LNCAP (cell line): Measurements from ENCODE around the gene PTPRN2.

Source experiments
- TF ChIP-seq, protein P1 (sequence below): fragments of 450-650 bp; IDR thresholded peaks from 2 replicates; pipeline ENCODE4 v1.5.1; 2017; ENCODE audit warnings: mild to moderate bottlenecking

Gene PTPRN2

DNA sequence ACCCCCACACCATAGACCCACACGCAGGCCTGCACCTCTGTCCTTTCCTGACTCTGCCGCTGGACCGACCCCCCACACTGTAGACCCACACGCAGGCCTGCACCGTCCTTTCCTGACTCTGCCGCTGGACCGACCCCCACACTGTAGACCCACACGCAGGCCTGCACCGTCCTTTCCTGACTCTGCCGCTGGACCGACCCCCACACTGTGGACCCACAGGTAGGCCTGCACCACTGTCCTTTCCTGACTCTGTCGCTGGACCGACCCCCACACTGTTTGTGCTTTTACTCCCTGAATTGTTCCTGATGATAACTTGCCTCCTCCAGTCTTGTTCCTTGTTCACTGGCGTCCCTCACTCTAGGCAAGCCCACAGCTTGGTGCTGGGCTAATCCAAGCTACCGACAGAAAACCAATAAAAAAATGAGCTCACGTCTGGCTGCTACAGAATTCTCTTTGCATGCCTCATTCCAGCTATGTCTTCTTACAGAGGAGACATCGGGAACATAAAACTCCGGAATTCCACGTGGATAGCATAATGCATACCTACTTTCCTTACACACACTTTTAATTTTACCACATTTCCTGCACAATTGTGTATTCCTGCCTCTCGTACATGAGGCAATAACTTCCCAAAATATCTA lies 494.3 kb downstream of the PTPRN2 start:
- TF ChIP-seq, protein P1, sequence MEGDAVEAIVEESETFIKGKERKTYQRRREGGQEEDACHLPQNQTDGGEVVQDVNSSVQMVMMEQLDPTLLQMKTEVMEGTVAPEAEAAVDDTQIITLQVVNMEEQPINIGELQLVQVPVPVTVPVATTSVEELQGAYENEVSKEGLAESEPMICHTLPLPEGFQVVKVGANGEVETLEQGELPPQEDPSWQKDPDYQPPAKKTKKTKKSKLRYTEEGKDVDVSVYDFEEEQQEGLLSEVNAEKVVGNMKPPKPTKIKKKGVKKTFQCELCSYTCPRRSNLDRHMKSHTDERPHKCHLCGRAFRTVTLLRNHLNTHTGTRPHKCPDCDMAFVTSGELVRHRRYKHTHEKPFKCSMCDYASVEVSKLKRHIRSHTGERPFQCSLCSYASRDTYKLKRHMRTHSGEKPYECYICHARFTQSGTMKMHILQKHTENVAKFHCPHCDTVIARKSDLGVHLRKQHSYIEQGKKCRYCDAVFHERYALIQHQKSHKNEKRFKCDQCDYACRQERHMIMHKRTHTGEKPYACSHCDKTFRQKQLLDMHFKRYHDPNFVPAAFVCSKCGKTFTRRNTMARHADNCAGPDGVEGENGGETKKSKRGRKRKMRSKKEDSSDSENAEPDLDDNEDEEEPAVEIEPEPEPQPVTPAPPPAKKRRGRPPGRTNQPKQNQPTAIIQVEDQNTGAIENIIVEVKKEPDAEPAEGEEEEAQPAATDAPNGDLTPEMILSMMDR, result no peak

DNA sequence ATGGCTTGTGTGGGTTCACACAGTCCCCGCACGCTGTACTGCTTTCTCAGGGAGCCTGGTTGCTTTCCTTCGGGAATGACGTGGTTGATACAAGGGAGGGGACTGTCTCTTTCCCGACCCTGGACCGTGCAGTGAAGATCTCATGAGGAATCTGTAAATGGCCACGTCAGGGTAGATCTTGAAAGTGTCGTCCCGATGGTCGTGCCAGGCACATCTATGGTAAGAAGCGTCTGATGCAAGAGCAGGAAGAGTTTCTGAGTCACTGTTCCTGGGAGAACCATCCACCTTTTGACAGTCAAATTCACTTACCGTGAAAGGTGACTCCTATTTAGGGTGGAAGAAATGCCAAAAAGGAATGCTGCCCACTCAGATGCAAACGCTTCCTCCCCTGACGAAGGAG lies 500.4 kb downstream of the PTPRN2 start:
- TF ChIP-seq, protein P1, result no peak

DNA sequence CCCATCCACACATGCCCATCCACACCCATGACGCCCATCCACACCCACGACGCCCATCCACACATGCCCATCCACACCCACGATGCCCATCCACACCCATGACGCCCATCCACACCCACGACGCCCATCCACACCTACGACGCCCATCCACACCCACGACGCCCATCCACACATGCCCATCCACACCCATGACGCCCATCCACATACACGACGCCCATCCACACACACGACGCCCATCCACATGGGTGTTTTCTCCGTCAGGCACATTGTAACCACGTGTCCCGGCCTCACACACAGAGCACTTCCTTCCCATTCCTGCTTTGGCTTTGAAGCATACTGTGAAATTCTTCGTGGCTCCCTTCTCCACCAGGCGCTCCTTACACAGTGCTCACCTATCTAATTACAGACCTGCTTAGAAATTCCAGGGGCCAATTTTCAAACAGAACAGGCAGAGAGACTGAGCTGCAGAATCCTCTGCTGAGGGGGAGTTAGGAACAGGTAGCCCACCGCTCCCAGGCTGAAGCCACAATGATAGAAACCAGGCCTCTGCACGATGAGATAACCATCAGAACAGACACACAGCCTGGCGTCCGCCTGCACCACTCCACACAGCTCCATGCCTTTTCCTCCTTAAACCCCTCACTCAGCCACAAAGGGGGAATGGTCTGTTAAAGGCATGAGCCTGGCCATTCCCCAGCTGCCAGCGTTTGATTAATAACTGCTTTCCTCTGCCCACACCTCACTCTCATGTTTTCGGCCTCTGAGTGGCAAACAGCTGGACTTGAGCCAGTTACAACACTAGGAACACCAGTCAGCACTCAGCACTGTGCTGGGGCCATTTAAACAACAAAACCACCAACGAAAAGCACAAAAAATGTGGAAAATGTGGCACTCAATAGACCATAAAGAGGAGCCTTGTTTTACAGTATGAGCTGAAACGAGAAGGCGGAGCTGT lies 501.6 kb downstream of the PTPRN2 start:
- TF ChIP-seq, protein P1, result no peak

DNA sequence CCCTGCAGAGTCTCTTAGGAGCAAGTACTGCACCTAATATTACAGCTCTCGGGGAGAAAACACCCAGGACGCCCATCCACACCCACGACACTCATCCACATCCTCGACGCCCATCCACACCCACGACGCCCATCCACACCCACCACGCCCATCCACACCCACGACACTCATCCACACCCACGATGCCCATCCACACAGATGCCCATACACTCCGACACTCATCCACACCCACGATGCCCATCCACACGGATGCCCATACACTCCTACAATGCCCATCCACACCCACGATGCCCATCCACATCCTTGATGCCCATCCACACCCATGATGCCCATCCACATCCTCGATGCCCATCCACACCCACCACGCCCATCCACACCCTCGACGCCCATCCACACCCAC lies 503.1 kb downstream of the PTPRN2 start:
- TF ChIP-seq, protein P1, result no peak

DNA sequence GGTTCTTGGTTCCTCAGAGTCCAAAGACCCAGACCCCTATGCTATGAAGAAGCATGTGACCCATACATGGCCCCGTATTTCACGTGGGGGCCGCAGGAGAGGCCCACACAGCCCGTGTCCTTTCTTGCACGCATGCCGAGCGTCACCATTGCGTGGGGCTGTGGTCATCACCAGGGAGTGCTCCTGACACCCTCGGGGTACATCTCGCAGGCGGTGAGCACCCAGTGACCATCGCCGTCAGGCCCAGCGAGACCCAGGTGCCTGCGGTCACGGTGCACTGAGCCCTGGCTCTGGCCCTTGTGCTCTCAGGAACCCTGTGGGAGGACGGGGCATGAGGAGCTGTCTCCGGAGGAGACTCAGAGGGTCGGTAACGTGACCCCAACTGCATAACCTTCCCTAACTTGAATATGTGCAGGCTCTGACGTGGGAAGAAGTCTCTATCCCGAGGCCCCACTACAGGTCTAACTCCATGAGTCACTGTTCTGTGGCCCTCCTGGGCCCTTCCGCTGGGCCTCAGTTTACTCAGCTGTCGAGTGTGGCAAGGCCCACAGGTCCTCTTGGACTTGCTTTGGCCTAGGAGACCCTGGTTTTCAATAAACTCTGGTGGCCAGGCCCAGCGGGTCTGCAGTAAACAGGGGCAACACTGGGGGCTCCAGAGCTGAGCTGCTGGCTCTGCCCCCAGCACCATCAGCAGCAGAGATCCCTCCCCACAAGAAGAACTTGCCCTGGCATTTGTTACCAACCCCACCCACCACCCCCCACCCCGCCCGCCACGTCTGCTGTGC lies 503.9 kb downstream of the PTPRN2 start:
- TF ChIP-seq, protein P1, result no peak

DNA sequence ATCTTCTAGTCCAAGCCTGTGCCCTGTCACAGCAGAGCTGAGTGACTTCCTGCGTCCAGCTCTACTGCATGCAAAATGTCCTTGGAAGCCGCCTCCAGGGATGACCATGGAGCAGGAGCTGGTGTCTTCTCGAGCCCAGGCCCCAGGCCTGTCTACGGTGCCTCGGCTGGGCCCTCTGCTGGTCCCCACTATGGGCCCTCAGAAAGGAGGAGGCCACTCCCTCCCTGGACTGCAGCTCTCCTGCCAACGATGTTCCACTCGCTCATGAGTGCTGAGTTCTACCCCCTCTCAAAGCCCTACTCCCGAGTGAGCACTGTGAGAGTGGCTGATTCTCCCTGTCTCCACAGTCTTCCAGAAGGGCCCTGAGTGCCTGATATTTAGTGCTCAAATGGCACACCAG lies 504.9 kb downstream of the PTPRN2 start:
- TF ChIP-seq, protein P1, result no peak

DNA sequence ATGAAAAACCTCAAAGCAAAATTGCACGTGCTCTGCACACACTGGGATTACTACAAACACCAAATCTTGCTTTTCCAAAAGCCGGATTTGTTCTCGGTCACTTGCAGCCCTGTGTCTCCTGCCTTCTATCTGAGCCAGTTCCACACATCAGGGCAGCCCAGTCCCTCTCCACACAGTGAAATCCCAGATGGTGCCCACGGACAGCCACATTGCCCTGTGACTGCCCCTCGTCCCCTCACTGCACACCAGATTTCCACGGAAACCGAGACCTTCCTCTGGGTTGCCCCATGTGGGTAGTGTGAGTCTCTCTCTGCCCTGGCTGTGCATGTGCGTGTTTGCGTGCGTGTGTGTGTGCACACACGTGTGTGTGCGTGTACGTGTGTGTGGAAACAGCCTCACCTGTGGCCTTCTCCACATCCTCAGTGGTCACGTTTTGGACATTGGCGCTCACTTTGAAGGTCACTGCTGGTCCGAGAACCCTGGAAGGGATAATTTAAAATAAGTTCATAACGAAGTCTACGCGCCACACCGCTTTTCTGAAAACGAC lies 506.7 kb downstream of the PTPRN2 start:
- TF ChIP-seq, protein P1, result no peak
